Measurements from ENCODE around the gene COLQ.

The COLQ gene

DNA sequence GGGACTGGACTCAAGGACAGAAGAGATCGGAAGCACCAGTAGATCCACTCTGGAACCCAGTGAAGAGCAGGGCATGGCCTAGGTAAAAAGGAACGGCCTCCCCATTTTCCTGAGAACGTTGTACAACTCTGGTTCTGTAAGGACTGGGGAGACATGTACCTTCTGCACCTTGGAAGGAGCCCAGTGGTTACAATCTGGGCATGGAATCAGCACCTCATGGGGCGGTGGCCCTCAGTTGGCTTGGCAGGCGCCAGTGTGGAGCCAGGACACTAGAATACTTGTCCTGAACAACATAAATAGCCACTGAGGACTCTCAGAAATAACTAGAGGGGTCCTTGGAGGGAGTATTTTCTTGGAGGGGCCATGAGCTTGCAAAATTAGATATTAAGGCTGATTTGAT is 68.5 kb downstream of the COLQ start:
- Histone ChIP-seq H3K4me3 (no peak overlapping the region), H3K9ac (ENCODE audit: insufficient read length) (no peak overlapping the region), H3K9me3 (ENCODE audit: low read depth, low read length) (no peaks in the 10 kb centered on the region), H3K36me3 (ENCODE audit: insufficient read depth, low read length) (no peaks in the 10 kb centered on the region), H3K27ac (no peak overlapping the region)
- no peak for TF ChIP-seq FOXP2 (optimal IDR thresholded peaks at IDR 0.05; ENCODE audit: control extremely low read depth, extremely low read length, insufficient read depth)
- no peak for TF ChIP-seq POLR2AphosphoS5 (IDR thresholded peaks at IDR 0.05; ENCODE audit: borderline replicate concordance, low read depth, low read length)
- TF ChIP-seq EZH2 (IDR thresholded peaks at IDR 0.05): no peak
- no peak for DNase-seq (ENCODE audit: low read depth, low spot score)

GRCh38 chr3:15452156-15452555 is 69.3 kb downstream of the COLQ start:
- no peak overlapping the region for H3K9ac ChIP-seq (ENCODE audit: insufficient read length)

DNA sequence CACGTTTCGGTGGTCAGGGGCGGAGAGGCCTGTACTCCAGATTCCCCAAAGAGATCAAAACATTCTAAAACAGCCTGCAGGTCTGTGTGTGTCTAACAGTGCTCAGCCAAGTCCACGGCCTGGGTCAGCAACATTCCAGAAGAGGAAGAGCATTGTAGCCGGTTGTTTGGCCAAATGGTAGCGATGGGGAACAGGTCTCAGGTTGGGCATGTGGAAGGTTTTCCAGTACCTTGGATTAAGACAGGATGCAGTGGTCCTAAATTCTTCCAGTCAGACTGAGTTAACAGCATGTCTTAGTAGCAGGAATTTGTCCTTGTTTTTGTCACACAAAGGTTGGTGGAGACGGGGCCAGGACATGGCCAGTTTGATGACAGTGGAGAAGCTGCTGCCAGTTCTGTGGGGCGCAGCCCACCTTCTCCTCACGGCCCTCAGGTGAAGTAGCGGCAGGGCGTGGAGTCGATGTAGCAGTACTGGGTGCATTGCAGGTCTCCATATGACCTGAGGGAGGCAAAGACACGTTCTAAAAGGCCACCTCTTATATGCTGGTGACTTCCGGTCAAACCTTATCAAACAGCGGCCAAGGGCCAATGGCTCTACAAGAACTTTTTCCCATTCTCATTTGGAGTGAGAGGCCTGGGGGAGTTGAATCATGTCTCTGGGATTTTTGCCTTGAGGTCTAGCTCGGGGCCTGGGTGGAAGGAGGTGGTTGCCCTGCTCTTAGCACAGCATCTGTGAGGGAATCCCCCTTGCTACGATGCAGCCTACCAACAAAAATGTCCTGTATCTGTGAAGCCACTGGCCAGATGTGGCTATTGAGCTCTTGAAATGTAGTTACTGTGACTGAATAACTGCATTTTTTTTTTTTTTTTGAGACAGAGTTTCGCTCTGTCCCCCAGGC is 70.0 kb downstream of the COLQ start:
- H3K36me3 ChIP-seq (ENCODE audit: insufficient read depth, low read length): no peaks in the 10 kb centered on the region
- no peak overlapping the region for H3K27ac ChIP-seq
- no peaks in the 10 kb centered on the region for H3K9me3 ChIP-seq (ENCODE audit: low read depth, low read length)
- H3K4me3 ChIP-seq: no peak overlapping the region
- no peak for DNase-seq (ENCODE audit: low read depth, low spot score)
- no peak overlapping the region for H3K9ac ChIP-seq (ENCODE audit: insufficient read length)
- no peak for TF ChIP-seq EZH2 (IDR thresholded peaks at IDR 0.05)
- TF ChIP-seq POLR2AphosphoS5 (IDR thresholded peaks at IDR 0.05; ENCODE audit: borderline replicate concordance, low read depth, low read length): no peak
- no peak for TF ChIP-seq FOXP2 (optimal IDR thresholded peaks at IDR 0.05; ENCODE audit: control extremely low read depth, extremely low read length, insufficient read depth)

More at GRCh38 chr3:15452156-15452555, 69.3 kb downstream of the COLQ start:
- no peak for TF ChIP-seq FOXP2 (optimal IDR thresholded peaks at IDR 0.05; ENCODE audit: control extremely low read depth, extremely low read length, insufficient read depth)
- no peak for TF ChIP-seq EZH2 (IDR thresholded peaks at IDR 0.05)
- TF ChIP-seq POLR2AphosphoS5 (IDR thresholded peaks at IDR 0.05; ENCODE audit: borderline replicate concordance, low read depth, low read length): no peak
- Histone ChIP-seq H3K27ac (no peak overlapping the region), H3K36me3 (ENCODE audit: insufficient read depth, low read length) (no peaks in the 10 kb centered on the region), H3K9me3 (ENCODE audit: low read depth, low read length) (no peaks in the 10 kb centered on the region), H3K4me3 (no peak overlapping the region)
- no peak for DNase-seq (ENCODE audit: low read depth, low spot score)

DNA sequence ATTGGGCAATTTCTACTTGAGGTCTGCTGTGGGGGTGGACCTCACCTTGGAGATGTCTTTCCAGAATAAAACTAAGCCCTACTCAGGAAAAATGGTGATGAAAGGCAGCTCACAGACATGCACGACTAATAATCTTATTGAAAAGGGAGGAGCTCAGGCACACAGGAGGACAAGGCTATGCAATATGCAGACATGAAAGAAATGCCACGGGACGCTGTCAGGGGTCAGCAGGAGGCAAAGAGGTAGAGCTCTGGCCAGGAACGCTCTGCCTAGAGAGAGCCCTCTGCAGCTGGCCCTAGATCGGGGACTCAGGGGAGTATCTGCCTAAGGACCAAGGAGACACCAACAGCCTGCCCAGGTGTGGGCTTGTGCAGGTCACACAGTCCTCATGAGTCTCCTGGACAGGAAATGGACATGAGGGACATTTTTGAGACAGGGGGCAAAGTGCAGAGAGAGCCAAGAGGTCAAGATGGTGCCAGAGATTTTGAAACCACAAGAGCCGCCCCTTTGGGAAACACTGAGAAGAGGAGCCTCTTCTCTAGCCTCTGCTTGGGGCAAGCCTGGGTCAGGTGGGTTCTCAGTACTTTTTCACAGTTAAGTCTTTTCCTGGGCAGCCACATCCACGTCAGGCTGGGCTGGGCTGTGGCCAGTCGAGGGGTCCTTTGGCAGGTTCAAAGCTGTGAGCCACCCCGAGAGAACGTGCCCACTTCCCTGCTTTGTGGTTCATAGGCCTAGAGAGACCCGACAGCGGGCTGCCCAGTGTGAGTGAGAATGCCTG is 70.9 kb downstream of the COLQ start:
- H3K9ac ChIP-seq (ENCODE audit: insufficient read length): no peak overlapping the region
- TF ChIP-seq FOXP2 (optimal IDR thresholded peaks at IDR 0.05; ENCODE audit: control extremely low read depth, extremely low read length, insufficient read depth) (no peak), POLR2AphosphoS5 (IDR thresholded peaks at IDR 0.05; ENCODE audit: borderline replicate concordance, low read depth, low read length) (no peak), EZH2 (IDR thresholded peaks at IDR 0.05) (no peak)
- DNase-seq (ENCODE audit: low read depth, low spot score): no peak
- no peak overlapping the region for H3K4me3 ChIP-seq
- H3K27ac ChIP-seq: no peak overlapping the region
- H3K9me3 ChIP-seq (ENCODE audit: low read depth, low read length): no peaks in the 10 kb centered on the region
- no peaks in the 10 kb centered on the region for H3K36me3 ChIP-seq (ENCODE audit: insufficient read depth, low read length)

- H3K9me3 ChIP-seq (ENCODE audit: low read depth, low read length): no peaks in the 10 kb centered on the region
- no peaks in the 10 kb centered on the region for H3K36me3 ChIP-seq (ENCODE audit: insufficient read depth, low read length)
- H3K27ac ChIP-seq: no peak overlapping the region
- DNase-seq (ENCODE audit: low read depth, low spot score): no peak
- H3K9ac ChIP-seq (ENCODE audit: insufficient read length): no peak overlapping the region
- H3K4me3 ChIP-seq: no peak overlapping the region
- TF ChIP-seq FOXP2 (optimal IDR thresholded peaks at IDR 0.05; ENCODE audit: control extremely low read depth, extremely low read length, insufficient read depth): no peak
- no peak for TF ChIP-seq EZH2 (IDR thresholded peaks at IDR 0.05)
- no peak for TF ChIP-seq POLR2AphosphoS5 (IDR thresholded peaks at IDR 0.05; ENCODE audit: borderline replicate concordance, low read depth, low read length)
Measured at GRCh38 chr3:15449489-15450224, 71.8 kb downstream of the COLQ start.

DNA sequence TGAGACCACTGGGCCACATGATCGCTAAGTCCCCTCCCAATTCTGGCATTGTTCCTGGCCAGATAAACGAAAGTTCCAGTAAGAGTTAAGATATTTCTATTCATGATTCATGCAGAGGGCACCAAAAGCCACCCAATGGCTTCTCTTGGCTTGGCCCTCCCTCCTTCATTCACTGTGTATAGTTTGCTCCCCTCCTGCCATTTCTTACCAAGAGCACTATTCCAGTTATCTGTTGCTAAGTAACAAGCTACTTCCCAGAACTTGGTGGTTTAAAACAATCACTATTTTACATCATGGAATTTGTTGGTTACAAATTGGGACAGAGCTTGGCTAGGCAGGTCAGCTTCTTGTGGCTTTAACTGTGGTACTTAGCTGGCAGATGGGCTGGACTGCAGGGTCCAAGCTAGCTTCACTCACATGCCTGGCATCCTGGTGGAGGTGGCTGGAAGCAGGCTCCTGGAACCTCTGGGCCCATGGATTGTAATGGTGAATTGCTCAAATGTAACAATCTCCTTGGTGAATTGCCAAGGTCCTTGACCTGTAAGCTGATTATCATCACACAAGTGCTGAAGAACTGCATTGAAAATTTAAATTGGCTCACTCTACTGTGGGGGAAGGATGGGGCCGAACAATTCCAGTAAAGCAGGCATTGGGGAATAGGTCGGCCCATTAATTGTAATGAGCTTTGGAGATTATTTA is 77.5 kb downstream of the COLQ start:
- TF ChIP-seq FOXP2 (optimal IDR thresholded peaks at IDR 0.05; ENCODE audit: control extremely low read depth, extremely low read length, insufficient read depth) (no peak), EZH2 (IDR thresholded peaks at IDR 0.05) (no peak), POLR2AphosphoS5 (IDR thresholded peaks at IDR 0.05; ENCODE audit: borderline replicate concordance, low read depth, low read length) (no peak)
- DNase-seq (ENCODE audit: low read depth, low spot score): no peak
- H3K9me3 ChIP-seq (ENCODE audit: low read depth, low read length): no peaks in the 10 kb centered on the region
- no peak overlapping the region for H3K9ac ChIP-seq (ENCODE audit: insufficient read length)
- no peak overlapping the region for H3K4me3 ChIP-seq
- no peak overlapping the region for H3K27ac ChIP-seq
- H3K36me3 ChIP-seq (ENCODE audit: insufficient read depth, low read length): peaks cover 10% of the 10 kb centered on the region; the same call in 1 of the 2 replicates

DNA sequence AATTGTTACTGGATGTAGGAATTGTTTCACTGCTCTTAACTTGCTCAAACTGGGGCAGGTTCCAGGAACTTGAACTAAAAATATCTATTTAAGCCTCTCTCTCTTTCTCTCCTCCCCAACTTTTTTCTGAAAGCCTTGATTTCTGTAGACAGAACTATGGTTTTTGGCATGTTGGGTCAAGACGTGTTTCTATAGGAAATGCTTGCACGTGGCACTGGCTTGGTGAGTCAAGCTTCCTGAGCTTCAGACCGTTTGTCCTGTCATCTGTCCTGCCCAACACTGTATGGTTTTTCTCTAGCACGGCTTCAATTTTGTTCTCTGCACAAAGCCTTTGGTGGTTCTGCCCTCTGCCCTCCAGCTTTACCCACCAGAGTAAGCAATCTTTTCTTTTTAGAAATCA is 80.6 kb downstream of the COLQ start:
- peaks cover 20% of the 10 kb centered on the region; the same call in 1 of the 2 replicates for H3K36me3 ChIP-seq (ENCODE audit: insufficient read depth, low read length)
- H3K27ac ChIP-seq: no peak overlapping the region
- no peak for DNase-seq (ENCODE audit: low read depth, low spot score)
- no peak overlapping the region for H3K4me3 ChIP-seq
- H3K9ac ChIP-seq (ENCODE audit: insufficient read length): no peak overlapping the region
- H3K9me3 ChIP-seq (ENCODE audit: low read depth, low read length): no peaks in the 10 kb centered on the region
- TF ChIP-seq EZH2 (IDR thresholded peaks at IDR 0.05): no peak
- no peak for TF ChIP-seq POLR2AphosphoS5 (IDR thresholded peaks at IDR 0.05; ENCODE audit: borderline replicate concordance, low read depth, low read length)
- TF ChIP-seq FOXP2 (optimal IDR thresholded peaks at IDR 0.05; ENCODE audit: control extremely low read depth, extremely low read length, insufficient read depth): no peak
